ENCODE measurements around the gene WNT9A.

DNA sequence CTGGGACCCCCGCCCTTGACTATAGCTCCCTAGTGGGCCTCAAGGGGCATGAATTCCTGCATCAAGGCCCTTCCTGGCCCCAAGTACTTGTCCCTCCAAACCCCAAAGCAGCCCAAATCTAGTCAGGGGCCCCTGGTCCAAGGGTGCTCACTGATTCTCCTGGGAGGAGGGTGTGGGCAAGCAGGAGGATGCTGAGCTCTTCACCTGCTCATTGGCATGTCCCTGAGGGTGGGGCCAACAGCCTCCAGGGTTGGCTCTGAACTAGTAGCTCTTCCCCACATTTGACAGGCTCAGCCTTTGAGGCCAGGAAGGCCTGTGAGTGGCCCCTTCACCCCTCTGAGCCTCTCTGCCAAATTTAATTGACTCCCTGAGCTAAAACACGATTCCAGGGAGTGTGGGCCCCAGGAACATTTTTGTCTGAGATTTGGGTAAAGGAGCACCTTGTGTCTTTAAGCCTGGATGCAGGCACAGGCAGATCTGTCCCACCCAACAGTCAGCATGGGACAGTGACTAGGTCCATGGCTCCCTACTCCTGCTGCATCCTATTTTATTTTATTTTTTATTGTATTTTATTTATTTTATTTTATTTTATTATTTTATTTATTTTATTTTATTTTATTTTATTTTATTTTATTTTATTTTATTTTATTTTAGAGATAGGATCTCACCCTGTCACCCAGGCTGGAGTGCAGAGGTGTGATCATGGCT lies 11.0 kb upstream of the WNT9A start:
- TF ChIP-seq POLR2AphosphoS5 (IDR thresholded peaks at IDR 0.05; ENCODE audit: borderline replicate concordance, low read depth, low read length): no peak
- TF ChIP-seq EZH2 (IDR thresholded peaks at IDR 0.05): no peak
